Endothelial cell of umbilical vein (primary cell): Measurements from ENCODE around the gene FAM32A. TPM values are rescaled to one million over a fixed set of nuclear protein-coding genes. Genes with fewer than 3 reads are reported as not detected.

Source experiments
- BruUV-seq: library from RNA; stranded (reverse); fragments of 400-500 nt; replicated peaks from 2 replicates; lab custom pipeline; 2021; lab: Mats Ljungman, UMichigan
- CTCF ChIA-PET: fragments of 300-600, 350-600 bp; sonication (Branson Sonifier 250); formaldehyde crosslinking; loops from one replicate; lab custom pipeline; 2021; ENCODE audit warnings: antibody characterized with exemption, inconsistent platforms; lab: Charles Lee
- POLR2A ChIA-PET: fragments of 300-600, 350-600 bp; sonication (Branson Sonifier 250); formaldehyde crosslinking; loops from one replicate; lab custom pipeline; 2021; ENCODE audit warnings: antibody characterized with exemption, inconsistent platforms; lab: Charles Lee
- DNase-seq: peaks from one replicate; pipeline ENCODE4 v3.0.0-alpha.2; 2011; ENCODE audit warnings: low read depth, low spot score
- FAIRE-seq: peaks from 2 replicates; lab custom pipeline; 2011; peaks lifted over from hg19 to GRCh38; lab: Jason Lieb, UNC
- H2AFZ ChIP-seq: 2 replicates; pipeline ENCODE4 v1.6.0; 2012; ENCODE audit warnings: low read depth, low read length, control low read depth, inconsistent platforms
- H3K27ac ChIP-seq: 2 replicates; pipeline ENCODE4 v1.5.1; 2011; ENCODE audit warnings: low read depth, mild to moderate bottlenecking, control low read depth, low read length, moderate library complexity; ENCODE audit not compliant: insufficient read depth
- H3K27me3 ChIP-seq, 2 experiments: 2 replicates each; pipeline versions ENCODE4 v1.6.0 to v1.6.1; 2011; ENCODE audit warnings: low read length in 2 of 2, mixed read lengths in 1 of 2; ENCODE audit not compliant: control insufficient read depth in 2 of 2, insufficient read depth in 2 of 2
- H3K36me3 ChIP-seq, 2 experiments: 2 replicates in 1 of 2; 3 replicates in 1 of 2; pipeline ENCODE4 v1.5.1; 2011; ENCODE audit warnings: low read length in 2 of 2, mild to moderate bottlenecking in 1 of 2, moderate library complexity in 1 of 2; ENCODE audit not compliant: control insufficient read depth in 2 of 2, insufficient read depth in 2 of 2; ENCODE audit errors: extremely low read depth in 1 of 2
- H3K4me1 ChIP-seq: 3 replicates; pipeline ENCODE4 v1.5.1; 2011; ENCODE audit warnings: mild to moderate bottlenecking, low read length; ENCODE audit not compliant: control insufficient read depth, insufficient read depth; ENCODE audit errors: extremely low read depth
- H3K4me2 ChIP-seq: 2 replicates; pipeline ENCODE4 v1.6.1; 2011; ENCODE audit warnings: low read length, control low read depth, mixed read lengths; ENCODE audit not compliant: insufficient read depth
- H3K4me3 ChIP-seq, 3 experiments: fragments of 200-600 bp in 1 of 3; sonication (generic), shearing (Covaris generic) in 1 of 3; replicated peaks in 1 of 3; 2 replicates each; pipeline ENCODE4 v1.5.1; 2011 to 2016; ENCODE audit warnings: control low read depth in 3 of 3, low read length in 3 of 3, mild to moderate bottlenecking in 2 of 3, inconsistent platforms in 1 of 3, low read depth in 1 of 3, moderate library complexity in 1 of 3; ENCODE audit not compliant: insufficient read depth in 1 of 3
- H3K79me2 ChIP-seq: 2 replicates; pipeline ENCODE4 v1.6.0; 2012; ENCODE audit warnings: low read length, inconsistent platforms; ENCODE audit not compliant: control insufficient read depth, insufficient read depth
- H3K9ac ChIP-seq: replicated peaks from 2 replicates; pipeline ENCODE3; 2011; ENCODE audit warnings: low read length, control low read depth; ENCODE audit not compliant: insufficient read depth; ENCODE audit errors: extremely low read depth
- H3K9me1 ChIP-seq: replicated peaks from 3 replicates; pipeline ENCODE4 v1.6.0; 2011; ENCODE audit warnings: mild to moderate bottlenecking, low read length; ENCODE audit not compliant: control insufficient read depth, insufficient read depth; ENCODE audit errors: extremely low read depth
- H3K9me3 ChIP-seq: replicated peaks from 2 replicates; pipeline ENCODE4 v1.5.1; 2012; ENCODE audit warnings: low read length, inconsistent platforms; ENCODE audit not compliant: control insufficient read depth, insufficient read depth
- H4K20me1 ChIP-seq: replicated peaks from 2 replicates; pipeline ENCODE3; 2011; ENCODE audit warnings: mild to moderate bottlenecking, low read length; ENCODE audit not compliant: control insufficient read depth, insufficient read depth; ENCODE audit errors: extremely low read depth
- CTCF ChIP-seq, 2 donors: IDR thresholded peaks; 1 replicate in 1 of 2; 2 replicates in 1 of 2; pipeline ENCODE4 v1.5.1; 2011; ENCODE audit warnings: low read length in 2 of 2, mild to moderate bottlenecking in 2 of 2, moderate library complexity in 2 of 2, control low read depth in 1 of 2, inconsistent platforms in 1 of 2, low read depth in 1 of 2; ENCODE audit not compliant: insufficient read depth in 1 of 2; ENCODE audit errors: extremely low read depth in 1 of 2
- EZH2 ChIP-seq: IDR thresholded peaks from 2 replicates; pipeline ENCODE4 v1.6.1; 2012; ENCODE audit warnings: borderline replicate concordance, low read depth, mild to moderate bottlenecking, moderate library complexity, low read length, inconsistent platforms; ENCODE audit not compliant: severe bottlenecking
- FOS ChIP-seq: IDR thresholded peaks from 2 replicates; pipeline ENCODE4 v1.6.1; 2011; ENCODE audit warnings: mild to moderate bottlenecking, low read length, moderate library complexity, borderline replicate concordance; ENCODE audit not compliant: insufficient read depth
- GATA2 ChIP-seq: IDR thresholded peaks from 2 replicates; pipeline ENCODE4 v1.7.0; 2011; ENCODE audit warnings: low read depth, mild to moderate bottlenecking, moderate library complexity, mixed read lengths, low read length; ENCODE audit not compliant: insufficient read length, insufficient read depth
- JUN ChIP-seq: IDR thresholded peaks from 2 replicates; pipeline ENCODE4 v1.6.1; 2011; ENCODE audit warnings: borderline replicate concordance, low read depth; ENCODE audit not compliant: insufficient read length, insufficient read depth
- MAX ChIP-seq: IDR thresholded peaks from 2 replicates; pipeline ENCODE4 v1.6.1; 2011; ENCODE audit not compliant: insufficient read depth, insufficient read length
- MYC ChIP-seq: IDR thresholded peaks from one replicate; pipeline ENCODE4 v1.6.1; 2011; ENCODE audit warnings: mild to moderate bottlenecking, low read depth, low read length
- POLR2A ChIP-seq: IDR thresholded peaks from 2 replicates; pipeline ENCODE4 v1.6.1; 2012; ENCODE audit warnings: low read depth, mild to moderate bottlenecking, control low read depth, low read length
- POLR2AphosphoS5 ChIP-seq: IDR thresholded peaks from 2 replicates; pipeline ENCODE4 v1.6.1; 2012; ENCODE audit warnings: low read depth, mild to moderate bottlenecking, control low read depth, low read length, moderate library complexity; ENCODE audit not compliant: insufficient read depth
- dilution Hi-C: fragments of 300-500 bp; cut with MboI; formaldehyde crosslinking; loops from one replicate; pipeline ENCODE4 v1.15.0; 2019; ENCODE audit warnings: low sequenced_read_pairs; ENCODE audit not compliant: extremely low pct_ligation_motif_present
- intact Hi-C: fragments of 100-400 bp; cut with micrococcal nuclease; formaldehyde crosslinking; loops from one replicate; pipeline ENCODE4 v1.10.0; 2022
- polyA plus RNA-seq, 4 experiments: library from polyadenylated mRNA; depleted of rRNA in 3 of 4; stranded (reverse) in 3 of 4; unstranded in 1 of 4; fragments of >200 nt; gene quantifications; 2 replicates each; pipeline versions ENCODE4 v1.2.1 to v1.2.3, GENCODE V29; 2011 to 2012; ENCODE audit warnings: missing spikeins in 1 of 4
- total RNA-seq: library from RNA; stranded (reverse); gene quantifications from 2 replicates; pipeline ENCODE4 v1.2.3, GENCODE V29; 2021

Gene FAM32A
- total and polyA plus RNA-seq, 2 donors (not counting 3 experiments of a cell fraction or from before 2014, with no cell fraction given): 82.8 to 130 TPM

DNA sequence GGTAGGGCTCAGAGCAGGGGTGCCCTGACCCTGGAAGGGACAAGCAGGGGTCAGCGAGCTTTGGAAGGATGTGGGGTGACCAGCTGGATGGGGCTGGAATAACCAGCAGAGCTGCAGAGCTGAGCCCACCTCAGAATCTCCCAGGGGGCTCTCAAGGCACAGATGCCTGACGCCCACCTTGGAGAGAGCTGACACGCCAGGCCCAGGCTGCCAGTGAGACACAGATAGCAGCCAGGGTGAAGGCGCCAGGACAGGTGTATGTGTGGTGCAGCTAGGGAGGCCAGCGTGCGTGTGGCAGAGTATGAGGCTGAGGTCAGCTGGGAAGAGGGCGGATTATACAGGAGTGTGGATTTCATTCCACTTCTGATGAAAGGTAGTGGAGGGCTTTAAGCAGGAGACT, 21.4 kb downstream of the FAM32A start:
- DNase-seq (no peak), FAIRE-seq (no peak)
- intact Hi-C loops (no loop called here), dilution Hi-C loops (loop anchor here (25.0 kb wide), 1 partner anchor 156 kb away; no protein-coding TSS in a partner anchor)
- POLR2A ChIA-PET: no interaction called here
- Histone ChIP-seq H3K4me3 (no peak overlapping the region), H3K27me3 (no peaks in the 10 kb centered on the region), H3K36me3 (peaks cover 5 to 45% of the 10 kb centered on the region in 2 experiments), H2AFZ (no peak overlapping the region), H4K20me1 (no peaks in the 10 kb centered on the region), H3K9ac (no peak overlapping the region), H3K4me1 (no peaks in the 10 kb centered on the region), H3K9me1 (no peaks in the 10 kb centered on the region), H3K27ac (no peak overlapping the region), H3K79me2 (peaks cover 22% of the 10 kb centered on the region), H3K9me3 (no peaks in the 10 kb centered on the region), H3K4me2 (no peak overlapping the region)
- CTCF ChIA-PET: no interaction called here
- BruUV-seq: no TSS peak
- TF ChIP-seq POLR2A: no peak
- no peak for TF ChIP-seq MAX
- TF ChIP-seq MYC: no peak
- TF ChIP-seq FOS: no peak
- TF ChIP-seq GATA2: no peak
- TF ChIP-seq CTCF (IDR thresholded peaks at IDR 0.05; ENCODE audit: extremely low read depth in 1 of 2, insufficient read depth in 1 of 2, low read depth in 1 of 2, low read length in 2 of 2): no peak
- no peak for TF ChIP-seq EZH2
- TF ChIP-seq POLR2AphosphoS5: no peak
- no peak for TF ChIP-seq JUN
